ENCODE results near the gene PLEKHO1. TPM values are rescaled to one million over a fixed set of nuclear protein-coding genes. Genes with fewer than 3 reads are reported as not detected.
"Not testable (repeated sequence)": the region's sequence is repeated elsewhere in the genome, so short reads cannot be mapped to it uniquely, and the experiment has no call there.

The PLEKHO1 gene
- total RNA-seq, 1 experiment from 2014 or later: 1.3 TPM

DNA sequence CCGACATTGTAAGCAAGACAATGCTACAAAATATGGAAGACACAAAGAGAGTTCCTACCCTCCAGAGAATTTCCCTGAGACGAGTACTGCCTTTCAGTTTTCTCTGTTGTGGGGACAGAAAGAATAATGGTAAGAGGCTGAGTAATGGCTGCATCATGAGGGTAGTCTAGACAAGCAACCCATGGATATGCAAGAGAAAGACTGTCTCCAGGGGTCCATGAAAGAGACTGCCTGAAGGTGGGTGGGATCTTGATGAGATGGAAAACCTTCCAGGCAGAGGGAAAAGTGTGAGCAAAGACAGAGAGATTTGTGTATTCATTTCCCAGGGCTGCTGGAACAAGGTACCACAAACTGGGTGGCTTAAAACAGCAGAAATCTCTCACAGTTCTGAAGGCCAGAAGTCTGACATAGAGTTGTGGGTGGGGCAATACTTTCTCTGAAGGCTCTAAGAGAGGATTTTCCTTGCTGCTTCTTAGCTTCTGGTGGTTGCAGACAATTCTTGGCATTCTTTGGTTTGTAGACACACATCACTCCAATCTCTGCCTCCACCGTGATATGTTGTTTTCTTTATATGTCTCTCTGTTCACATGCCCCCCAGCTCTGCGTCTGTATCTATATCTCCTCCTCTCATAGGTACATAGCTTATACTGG is 44.8 kb downstream of the PLEKHO1 start:
- intact Hi-C loops (cut with micrococcal nuclease; ENCODE audit: unreplicated experiment): no loop called here
- no peaks in the 10 kb centered on the region for H3K79me2 ChIP-seq (ENCODE audit: low read depth)
- H3K27ac ChIP-seq: no peak overlapping the region
- no peak for DNase-seq
- no peaks in the 10 kb centered on the region for H3K9me3 ChIP-seq (ENCODE audit: insufficient read depth, low read depth)
- BruUV-seq (replicated peaks): no TSS peak
- no peaks in the 10 kb centered on the region for H3K27me3 ChIP-seq (ENCODE audit: insufficient read depth, low read depth)
- H2AFZ ChIP-seq: no peak overlapping the region
- H3K4me3 ChIP-seq: no peak overlapping the region
- peaks cover 10% of the 10 kb centered on the region; the same call in 1 of the 2 replicates for H3K4me1 ChIP-seq (replicated peaks; ENCODE audit: insufficient read depth)
- H3K9me2 ChIP-seq (ENCODE audit: insufficient read depth): no peaks in the 10 kb centered on the region
- no peak overlapping the region for H3K4me2 ChIP-seq
- ChIA-PET POLR2A (ENCODE audit: unreplicated experiment) (interaction anchor here (0.6 kb wide), 1 partner anchor 322 kb away, joined by 3 read pairs; no protein-coding TSS in a partner anchor), CTCF (no interaction called here)
- TF ChIP-seq, protein P1, sequence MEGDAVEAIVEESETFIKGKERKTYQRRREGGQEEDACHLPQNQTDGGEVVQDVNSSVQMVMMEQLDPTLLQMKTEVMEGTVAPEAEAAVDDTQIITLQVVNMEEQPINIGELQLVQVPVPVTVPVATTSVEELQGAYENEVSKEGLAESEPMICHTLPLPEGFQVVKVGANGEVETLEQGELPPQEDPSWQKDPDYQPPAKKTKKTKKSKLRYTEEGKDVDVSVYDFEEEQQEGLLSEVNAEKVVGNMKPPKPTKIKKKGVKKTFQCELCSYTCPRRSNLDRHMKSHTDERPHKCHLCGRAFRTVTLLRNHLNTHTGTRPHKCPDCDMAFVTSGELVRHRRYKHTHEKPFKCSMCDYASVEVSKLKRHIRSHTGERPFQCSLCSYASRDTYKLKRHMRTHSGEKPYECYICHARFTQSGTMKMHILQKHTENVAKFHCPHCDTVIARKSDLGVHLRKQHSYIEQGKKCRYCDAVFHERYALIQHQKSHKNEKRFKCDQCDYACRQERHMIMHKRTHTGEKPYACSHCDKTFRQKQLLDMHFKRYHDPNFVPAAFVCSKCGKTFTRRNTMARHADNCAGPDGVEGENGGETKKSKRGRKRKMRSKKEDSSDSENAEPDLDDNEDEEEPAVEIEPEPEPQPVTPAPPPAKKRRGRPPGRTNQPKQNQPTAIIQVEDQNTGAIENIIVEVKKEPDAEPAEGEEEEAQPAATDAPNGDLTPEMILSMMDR (conservative IDR thresholded peaks at IDR 0.05): no peak
- no peak for TF ChIP-seq EZH2 (IDR thresholded peaks at IDR 0.05; ENCODE audit: low read depth)
- H3K36me3 ChIP-seq (ENCODE audit: low read depth): no peaks in the 10 kb centered on the region
- no peaks in the 10 kb centered on the region for H4K20me1 ChIP-seq (ENCODE audit: insufficient read depth)
- H3F3A ChIP-seq (ENCODE audit: insufficient read depth, low read depth): peaks cover 7% of the 10 kb centered on the region; the same call in 1 of the 2 replicates

DNA sequence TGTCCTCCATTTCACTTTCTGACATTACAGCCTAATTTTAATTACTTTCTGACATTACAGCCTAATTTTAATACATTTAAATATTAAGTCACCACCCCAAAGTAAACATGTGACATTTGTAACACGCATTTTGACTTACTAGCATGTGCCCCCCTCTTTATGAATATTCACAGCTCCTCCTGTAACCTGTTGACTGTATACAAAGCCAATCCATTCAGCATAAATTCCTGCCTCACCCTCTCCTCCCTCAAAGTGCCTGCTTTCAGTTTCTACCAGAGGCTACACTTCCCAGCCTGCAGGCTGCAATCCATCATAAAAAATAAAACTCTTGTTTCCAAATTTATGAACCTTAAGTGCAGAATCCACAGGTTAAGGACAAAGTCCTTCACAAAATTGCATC is 46.7 kb downstream of the PLEKHO1 start:
- BruUV-seq (replicated peaks): no TSS peak
- Histone ChIP-seq H3K4me2 (no peak overlapping the region), H3K79me2 (ENCODE audit: low read depth) (no peaks in the 10 kb centered on the region), H3K27me3 (ENCODE audit: insufficient read depth, low read depth) (no peaks in the 10 kb centered on the region), H3K27ac (no peak overlapping the region), H3K36me3 (ENCODE audit: low read depth) (no peaks in the 10 kb centered on the region), H3K9me2 (ENCODE audit: insufficient read depth) (no peaks in the 10 kb centered on the region), H3F3A (ENCODE audit: insufficient read depth, low read depth) (peaks cover 7% of the 10 kb centered on the region; the same call in 1 of the 2 replicates), H2AFZ (no peak overlapping the region), H3K4me1 (replicated peaks; ENCODE audit: insufficient read depth) (peaks cover 10% of the 10 kb centered on the region; the same call in 1 of the 2 replicates), H3K4me3 (no peak overlapping the region), H3K9me3 (ENCODE audit: insufficient read depth, low read depth) (no peaks in the 10 kb centered on the region), H4K20me1 (ENCODE audit: insufficient read depth) (no peaks in the 10 kb centered on the region)
- CTCF ChIA-PET: no interaction called here
- TF ChIP-seq, protein P1 (conservative IDR thresholded peaks at IDR 0.05): no peak
- no peak for TF ChIP-seq EZH2 (IDR thresholded peaks at IDR 0.05; ENCODE audit: low read depth)
- POLR2A ChIA-PET (ENCODE audit: unreplicated experiment): no interaction called here
- intact Hi-C loops (cut with micrococcal nuclease; ENCODE audit: unreplicated experiment): no loop called here
- no peak for DNase-seq

DNA sequence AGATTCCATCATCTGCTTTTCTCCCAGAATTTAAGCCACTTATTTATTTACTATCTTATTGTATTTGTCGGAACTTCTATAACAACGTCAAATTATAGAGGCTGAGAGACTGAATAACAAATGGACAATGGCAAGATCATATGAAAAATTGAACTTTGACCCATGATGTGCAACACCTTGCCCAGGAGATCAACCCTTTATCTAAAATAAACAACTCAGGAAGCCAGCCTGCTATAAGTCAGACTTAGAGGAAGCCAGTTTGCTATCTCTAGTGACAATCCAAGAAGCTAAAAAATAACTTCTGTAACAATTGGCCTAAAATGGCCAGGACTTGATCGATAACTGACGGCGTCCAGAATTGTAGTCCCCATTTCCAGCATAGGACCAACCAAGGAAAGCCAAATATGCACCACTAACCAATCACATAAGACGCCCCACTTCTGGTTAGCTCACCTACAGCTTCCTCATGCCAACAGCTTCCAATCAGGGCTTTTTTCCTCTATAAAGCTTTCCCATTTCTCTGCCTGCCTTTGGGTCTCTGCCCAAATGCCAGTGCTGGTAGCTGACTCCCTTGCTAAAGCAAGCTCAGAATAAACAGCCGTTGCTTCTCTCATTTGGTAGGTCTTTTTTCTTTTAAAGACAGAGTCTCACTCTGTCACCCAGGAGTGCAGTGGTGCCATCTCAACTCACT is 57.7 kb downstream of the PLEKHO1 start:
- H3F3A ChIP-seq (ENCODE audit: insufficient read depth, low read depth): peaks cover 6% of the 10 kb centered on the region; the same call in 1 of the 2 replicates
- no peak for DNase-seq
- H4K20me1 ChIP-seq (ENCODE audit: insufficient read depth): no peaks in the 10 kb centered on the region
- no peak overlapping the region for H3K27ac ChIP-seq
- CTCF ChIA-PET: interaction anchor here (0.5 to 1.0 kb wide), 3 partner anchors 20 to 843 kb away, joined by 3 to 5 read pairs (median 3); no protein-coding TSS in a partner anchor
- no peaks in the 10 kb centered on the region for H3K4me1 ChIP-seq (replicated peaks; ENCODE audit: insufficient read depth)
- H3K4me3 ChIP-seq: no peak overlapping the region
- H3K9me2 ChIP-seq (ENCODE audit: insufficient read depth): no peaks in the 10 kb centered on the region
- H3K9me3 ChIP-seq (ENCODE audit: insufficient read depth, low read depth): no peaks in the 10 kb centered on the region
- BruUV-seq (replicated peaks): no TSS peak
- H3K36me3 ChIP-seq (ENCODE audit: low read depth): no peaks in the 10 kb centered on the region
- H3K27me3 ChIP-seq (ENCODE audit: insufficient read depth, low read depth): no peaks in the 10 kb centered on the region
- TF ChIP-seq, protein P1 (conservative IDR thresholded peaks at IDR 0.05): no peak
- TF ChIP-seq EZH2 (IDR thresholded peaks at IDR 0.05; ENCODE audit: low read depth): no peak
- no peak overlapping the region for H3K4me2 ChIP-seq
- POLR2A ChIA-PET (ENCODE audit: unreplicated experiment): interaction anchor here (0.6 to 0.7 kb wide), 2 partner anchors 9 to 322 kb away, joined by 3 to 4 read pairs; no protein-coding TSS in a partner anchor
- no peak overlapping the region for H2AFZ ChIP-seq
- H3K79me2 ChIP-seq (ENCODE audit: low read depth): no peaks in the 10 kb centered on the region
- intact Hi-C loops (cut with micrococcal nuclease; ENCODE audit: unreplicated experiment): no loop called here

DNA sequence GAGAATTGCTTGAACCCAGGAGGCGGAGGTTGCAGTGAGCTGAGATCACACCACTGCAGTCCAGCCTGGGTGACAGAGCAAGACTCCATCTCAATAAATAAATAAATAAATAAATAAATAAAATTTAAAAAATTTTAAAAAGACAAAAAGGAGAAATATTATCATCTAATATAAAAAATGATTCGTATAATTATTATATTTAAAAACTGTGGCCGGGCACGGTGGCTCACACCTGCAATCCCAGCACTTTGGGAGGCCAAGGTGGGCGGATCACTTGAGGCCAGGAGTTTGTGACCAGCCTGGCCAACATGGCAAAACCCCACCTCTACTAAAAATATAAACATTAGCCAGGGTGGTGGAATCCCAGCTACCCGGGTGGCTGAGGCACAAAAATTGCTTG is 58.7 kb downstream of the PLEKHO1 start:
- DNase-seq; H3K27me3 ChIP-seq (ENCODE audit: insufficient read depth, low read depth); H3F3A ChIP-seq (ENCODE audit: insufficient read depth, low read depth); H3K79me2 ChIP-seq (ENCODE audit: low read depth); H4K20me1 ChIP-seq (ENCODE audit: insufficient read depth); POLR2A ChIA-PET (ENCODE audit: unreplicated experiment); intact Hi-C loops (cut with micrococcal nuclease; ENCODE audit: unreplicated experiment); H3K4me2 ChIP-seq; H3K9me2 ChIP-seq (ENCODE audit: insufficient read depth); H3K36me3 ChIP-seq (ENCODE audit: low read depth); H2AFZ ChIP-seq; H3K4me1 ChIP-seq (replicated peaks; ENCODE audit: insufficient read depth); H3K9me3 ChIP-seq (ENCODE audit: insufficient read depth, low read depth); BruUV-seq (replicated peaks); H3K27ac ChIP-seq; CTCF ChIA-PET; H3K4me3 ChIP-seq: not testable (repeated sequence)
